Smooth muscle cell (in vitro differentiated cells): ENCODE measurements around the gene EIF3CL. TPM values are rescaled to one million over a fixed set of nuclear protein-coding genes. Genes with fewer than 3 reads are reported as not detected.
"Not testable (repeated sequence)": the region's sequence is repeated elsewhere in the genome, so short reads cannot be mapped to it uniquely, and the experiment has no call there.

Source experiments
- DNase-seq: peaks from one replicate; lab custom pipeline; 2025; ENCODE audit not compliant: unreplicated experiment; lab: John Stamatoyannopoulos, UW
- H2AFZ ChIP-seq: fragments of 200-600 bp; sonication (generic); 2 replicates; pipeline ENCODE4 v1.6.0; 2016; ENCODE audit warnings: antibody characterized with exemption, low read depth, mild to moderate bottlenecking
- H3F3A ChIP-seq: fragments of 200-600 bp; sonication (generic); 2 replicates; pipeline ENCODE4 v1.6.0; 2017; ENCODE audit warnings: antibody characterized with exemption, low read depth
- H3K27ac ChIP-seq: fragments of 200-600 bp; sonication (generic); 2 replicates; pipeline ENCODE4 v1.5.1; 2016; ENCODE audit warnings: low read depth, mild to moderate bottlenecking
- H3K27me3 ChIP-seq: fragments of 200-600 bp; sonication (generic); 2 replicates; pipeline ENCODE4 v1.6.1; 2016; ENCODE audit warnings: low read depth, mild to moderate bottlenecking
- H3K36me3 ChIP-seq: fragments of 200-600 bp; sonication (generic); 2 replicates; pipeline ENCODE4 v1.5.1; 2016; ENCODE audit warnings: low read depth
- H3K4me1 ChIP-seq: fragments of 200-600 bp; sonication (generic); 2 replicates; pipeline ENCODE4 v1.5.1; 2016; ENCODE audit warnings: low read depth
- H3K4me2 ChIP-seq: fragments of 200-600 bp; sonication (generic); 2 replicates; pipeline ENCODE4 v1.6.0; 2016; ENCODE audit warnings: mild to moderate bottlenecking
- H3K4me3 ChIP-seq: fragments of 200-600 bp; sonication (generic); 2 replicates; pipeline ENCODE4 v1.5.1; 2016; ENCODE audit warnings: mild to moderate bottlenecking
- H3K79me2 ChIP-seq: fragments of 200-600 bp; sonication (generic); 2 replicates; pipeline ENCODE4 v1.6.0; 2016; ENCODE audit warnings: low read depth, mild to moderate bottlenecking
- H3K9ac ChIP-seq: fragments of 200-600 bp; sonication (generic); 2 replicates; pipeline ENCODE4 v1.6.0; 2016; ENCODE audit warnings: low read depth
- H3K9me3 ChIP-seq: fragments of 200-600 bp; sonication (generic); replicated peaks from 2 replicates; pipeline ENCODE4 v1.5.1; 2016; ENCODE audit warnings: low read depth
- H4K20me1 ChIP-seq: fragments of 200-600 bp; sonication (generic); 2 replicates; pipeline ENCODE4 v1.6.0; 2016; ENCODE audit warnings: low read depth
- WGBS: methylation state at CpG from one replicate; pipeline ENCODE4 v1.1.7; 2016; ENCODE audit warnings: low lambda C conversion rate; 5-methylcytosine and 5-hydroxymethylcytosine counted together
- microRNA-seq: library from miRNA; unstranded; fragments of <30 nt; microRNA quantifications from one replicate; pipeline ENCODE4, GENCODE V29; 2016; ENCODE audit warnings: borderline number of aligned reads
- polyA plus RNA-seq: library from polyadenylated mRNA; unstranded; fragments of >200 nt; fragmentation: Nextera tagmentation; extraction: Ambion mirVana; gene quantifications from 2 replicates; pipeline ENCODE4 v1.2.1, GENCODE V29; 2016
- small RNA-seq: library from RNA; depleted of rRNA; stranded (forward); fragments of <200 nt; gene quantifications from one replicate; pipeline ENCODE3, GENCODE V24; 2014
- total RNA-seq: library from RNA; depleted of rRNA; stranded (reverse); fragments of >200 nt; gene quantifications from 2 replicates; pipeline ENCODE4 v1.2.3, GENCODE V29; 2014

Gene EIF3CL
- total and polyA plus RNA-seq, 2 experiments from 2014 or later = 86.8 TPM; not detected in 1

DNA sequence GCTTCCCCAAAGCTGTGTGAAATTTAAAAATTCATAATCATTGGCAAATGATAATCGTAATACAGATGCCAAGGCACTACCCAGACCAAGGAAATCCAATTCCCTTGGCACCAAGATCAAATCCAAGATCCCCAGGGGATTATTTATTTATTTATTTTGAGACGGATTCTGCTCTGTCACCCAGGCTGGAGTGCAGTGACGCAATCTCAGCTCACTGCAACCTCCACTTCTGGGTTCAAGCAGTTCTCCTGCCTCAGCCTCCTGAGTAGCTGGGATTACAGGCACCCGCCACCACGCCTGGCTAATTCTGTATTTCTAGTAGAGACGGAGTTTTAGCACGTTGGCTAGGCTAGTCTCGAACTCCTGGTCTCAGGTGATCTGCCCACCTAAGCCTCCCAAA lies 68.0 kb downstream of the EIF3CL start:
- not testable (repeated sequence) for H2AFZ ChIP-seq, H4K20me1 ChIP-seq, H3K9me3 ChIP-seq, H3K4me2 ChIP-seq, H3K4me1 ChIP-seq, H3K4me3 ChIP-seq, DNase-seq, H3K27ac ChIP-seq, H3K9ac ChIP-seq, H3K27me3 ChIP-seq, H3F3A ChIP-seq, H3K36me3 ChIP-seq, H3K79me2 ChIP-seq
- 91% methylated on average over 8 of the region's 8 CpGs for WGBS

DNA sequence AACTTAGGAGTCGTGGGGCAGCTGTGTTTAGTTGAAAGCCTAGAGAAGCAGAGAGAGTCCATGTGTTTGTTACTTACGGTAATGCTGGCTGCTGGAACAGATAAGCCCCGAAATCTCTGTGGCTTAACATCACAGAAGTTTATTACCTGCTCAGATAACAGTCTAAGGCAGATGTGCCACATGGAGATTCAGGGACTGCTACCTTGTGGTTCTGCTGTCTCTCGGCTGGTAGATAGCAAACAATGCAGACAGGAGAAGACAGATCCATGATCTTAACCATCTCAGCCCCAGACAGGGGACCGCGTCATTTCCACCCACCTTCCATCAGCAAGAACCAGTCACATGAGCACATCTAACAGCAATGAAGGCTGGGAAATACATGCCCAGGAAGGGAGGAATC lies 71.0 kb downstream of the EIF3CL start:
- 54% methylated on average over 6 of the region's 6 CpGs for WGBS
- H3K9me3 ChIP-seq, H3K79me2 ChIP-seq, DNase-seq, H3K4me1 ChIP-seq, H2AFZ ChIP-seq, H3K4me2 ChIP-seq, H3K27me3 ChIP-seq, H3K9ac ChIP-seq, H3K27ac ChIP-seq, H4K20me1 ChIP-seq, H3F3A ChIP-seq, H3K4me3 ChIP-seq, H3K36me3 ChIP-seq: not testable (repeated sequence)

DNA sequence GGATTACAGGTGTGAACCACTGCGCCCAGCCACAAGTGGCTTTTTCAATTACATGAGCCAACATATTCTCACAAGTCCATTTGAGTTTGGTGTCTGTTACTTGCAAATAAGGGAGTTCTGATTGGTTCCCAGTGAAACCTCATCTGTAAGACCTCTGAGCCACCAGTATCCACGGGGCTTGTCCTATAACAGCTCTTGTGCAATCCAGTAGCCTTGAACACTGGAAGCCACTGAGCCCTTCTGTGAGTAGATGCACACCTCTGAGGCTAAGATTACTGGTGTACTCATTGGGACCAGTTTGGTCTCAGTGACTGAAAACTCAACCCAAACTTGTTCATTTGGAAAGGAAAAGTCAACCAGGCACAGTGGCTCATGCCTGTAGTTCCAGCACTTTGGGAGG lies 72.7 kb downstream of the EIF3CL start:
- H3F3A ChIP-seq, H3K27me3 ChIP-seq, H3K9me3 ChIP-seq, DNase-seq, H3K27ac ChIP-seq, H2AFZ ChIP-seq, H3K4me2 ChIP-seq, H4K20me1 ChIP-seq, H3K9ac ChIP-seq, H3K36me3 ChIP-seq, H3K4me3 ChIP-seq, H3K4me1 ChIP-seq, H3K79me2 ChIP-seq: not testable (repeated sequence)
- WGBS = 75% methylated on average over 2 of the region's 2 CpGs

DNA sequence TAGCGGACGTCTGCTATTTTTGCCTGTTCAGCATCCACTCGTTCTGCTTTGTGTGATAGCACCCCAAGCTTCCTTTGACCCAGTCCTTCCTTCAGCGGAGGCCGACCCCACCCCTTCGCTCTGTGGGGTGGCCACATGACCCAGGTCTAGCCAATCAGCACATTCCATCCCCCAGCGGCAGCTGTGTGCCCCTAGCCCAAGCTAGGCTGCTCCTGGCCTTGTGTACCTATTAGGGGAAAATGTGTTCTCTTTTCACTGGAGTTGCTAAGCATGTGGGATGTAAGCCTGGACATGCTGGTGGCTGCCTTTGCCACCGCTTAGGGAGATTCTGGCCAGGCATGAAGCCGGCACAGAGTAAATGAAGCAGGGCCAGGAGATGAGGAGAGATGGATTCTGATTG lies 73.4 kb downstream of the EIF3CL start:
- WGBS = 38% methylated on average over 6 of the region's 9 CpGs

More for the DNA sequence above, 73.4 kb downstream of the EIF3CL start:
- H3K9me3 ChIP-seq, H3K4me3 ChIP-seq, H3F3A ChIP-seq, H2AFZ ChIP-seq, DNase-seq, H3K4me2 ChIP-seq, H3K9ac ChIP-seq, H3K36me3 ChIP-seq, H3K4me1 ChIP-seq, H4K20me1 ChIP-seq, H3K79me2 ChIP-seq, H3K27ac ChIP-seq, H3K27me3 ChIP-seq: not testable (repeated sequence)

Small RNA genes lying within 50 kb of the gene (microRNA-seq; reads per million reads assigned to microRNA genes)
- not detected for gene MIR6862-1

Small RNA genes lying within 50 kb of the gene (small RNA-seq; reads per million reads assigned to genes)
- gene AC138904.2 = not detected
- gene MIR6862-1 = not detected

Other genes starting within 250 kb of the EIF3CL start
- gene XPO6, start 191.9 kb downstream of the EIF3CL start, total RNA-seq = 49.8 and 82.1 TPM in 2 replicates
- 39.2 and 42.1 TPM in 2 replicates for gene XPO6, start 191.9 kb downstream of the EIF3CL start, polyA plus RNA-seq
- 0.94 and 1.9 TPM in 2 replicates for gene SBK1, start 111.3 kb downstream of the EIF3CL start, total RNA-seq
- gene SBK1, start 111.3 kb downstream of the EIF3CL start, polyA plus RNA-seq = 3.1 and 7.5 TPM in 2 replicates
- 0.22 and 0.54 TPM in 2 replicates for gene NPIPB6, start 40.3 kb downstream of the EIF3CL start, total RNA-seq
- gene NPIPB6, start 40.3 kb downstream of the EIF3CL start, polyA plus RNA-seq = 0.17 and 0.95 TPM in 2 replicates
- not detected in 2 replicates for gene NPIPB7, start 68.5 kb upstream of the EIF3CL start, total RNA-seq
- not detected in 2 replicates for gene NPIPB7, start 68.5 kb upstream of the EIF3CL start, polyA plus RNA-seq
- 10.5 and 15.3 TPM in 2 replicates for gene CLN3, start 88.2 kb upstream of the EIF3CL start, total RNA-seq
- 19.6 and 30.9 TPM in 2 replicates for gene CLN3, start 88.2 kb upstream of the EIF3CL start, polyA plus RNA-seq
- not detected in 2 replicates for gene APOBR, start 90.8 kb upstream of the EIF3CL start, total RNA-seq
- not detected in 2 replicates for gene APOBR, start 90.8 kb upstream of the EIF3CL start, polyA plus RNA-seq
- gene IL27, start 103.0 kb upstream of the EIF3CL start, total RNA-seq = not detected in 2 replicates
- not detected in 2 replicates for gene IL27, start 103.0 kb upstream of the EIF3CL start, polyA plus RNA-seq
- 0.40 and 0.67 TPM in 2 replicates for gene NUPR1, start 135.1 kb upstream of the EIF3CL start, total RNA-seq
- 9.9 and 22.2 TPM in 2 replicates for gene NUPR1, start 135.1 kb upstream of the EIF3CL start, polyA plus RNA-seq
- gene SGF29, start 150.1 kb upstream of the EIF3CL start, total RNA-seq = 4.9 and 5.7 TPM in 2 replicates
- 9.4 and 11.9 TPM in 2 replicates for gene SGF29, start 150.1 kb upstream of the EIF3CL start, polyA plus RNA-seq
- not detected in 2 replicates for gene SULT1A2, start 193.2 kb upstream of the EIF3CL start, total RNA-seq
- gene SULT1A2, start 193.2 kb upstream of the EIF3CL start, polyA plus RNA-seq = not detected in 2 replicates
- 0.09 TPM in 1 of 2 replicates, not detected in the other for gene SULT1A1, start 206.2 kb upstream of the EIF3CL start, total RNA-seq
- 0.72 and 1.3 TPM in 2 replicates for gene SULT1A1, start 206.2 kb upstream of the EIF3CL start, polyA plus RNA-seq
- not detected in 2 replicates for gene NPIPB8, start 234.2 kb upstream of the EIF3CL start, total RNA-seq
- gene NPIPB8, start 234.2 kb upstream of the EIF3CL start, polyA plus RNA-seq = 0.58 TPM in 1 of 2 replicates, not detected in the other